ENCODE measurements around the gene TNFAIP8L1. TPM values are rescaled to one million over a fixed set of nuclear protein-coding genes. Genes with fewer than 3 reads are reported as not detected.

Gene TNFAIP8L1
- total RNA-seq, 1 experiment from 2014 or later, result 8.3 TPM

- H3K4me3 ChIP-seq (ENCODE audit: low read length), result peak within 1 kb of the TSS; percentile 82
- ChIA-PET POLR2A (ENCODE audit: unreplicated experiment) (no interaction called here), CTCF (no interaction called here)
- H3K27ac ChIP-seq (ENCODE audit: low read length), result peak within 1 kb of the TSS; percentile 79
- H3F3A ChIP-seq (ENCODE audit: low read length, unreplicated experiment), result peaks cover 5% of the 10 kb centered on the region
- H2AFZ ChIP-seq (ENCODE audit: low read length), result peak within 1 kb of the TSS; percentile 70
- peaks cover 25% of the 10 kb centered on the region for H3K36me3 ChIP-seq (ENCODE audit: low read depth, low read length)
- ATAC-seq (peak; percentile 88), DNase-seq (peak; percentile 90)
- H3K4me2 ChIP-seq (ENCODE audit: low read length), result peak within 1 kb of the TSS; percentile 100
- BruUV-seq (replicated peaks), result TSS peak; percentile 41
- H3K79me2 ChIP-seq (ENCODE audit: low read length), result peaks cover 32% of the 10 kb centered on the region
- TF ChIP-seq CTCF (conservative IDR thresholded peaks at IDR 0.05; ENCODE audit: low read depth, low read length) (no peak), EZH2 (IDR thresholded peaks at IDR 0.05; ENCODE audit: low read length, unreplicated experiment) (no peak), EZH2phosphoT487 (IDR thresholded peaks at IDR 0.05; ENCODE audit: borderline replicate concordance, low read length) (no peak)
- H3K9me3 ChIP-seq (ENCODE audit: low read length), result no peaks in the 10 kb centered on the region
- H3K4me1 ChIP-seq (ENCODE audit: insufficient read depth, low read length), result peaks cover 25% of the 10 kb centered on the region
- H3K9ac ChIP-seq (ENCODE audit: low read length), result peak within 1 kb of the TSS; percentile 98
- H3K9me2 ChIP-seq (replicated peaks; ENCODE audit: low read length), result no peaks in the 10 kb centered on the region
- intact Hi-C loops (cut with micrococcal nuclease), result loop anchor here (1.0 to 5.0 kb wide), 2 partner anchors 24 to 52 kb away; partner anchors contain the start of gene DPP9
- H4K20me1 ChIP-seq (ENCODE audit: low read length), result no peaks in the 10 kb centered on the region
- H3K27me3 ChIP-seq (ENCODE audit: low read length), result no peaks in the 10 kb centered on the region
These were observed 30.6 kb downstream of the TNFAIP8L1 start, which contains the start of gene MYDGF for GRCh38 chr19:4669723-4670480. Gene MYDGF (minus strand): TSS chr19:4670342. CDS start chr19:4670334, 8 bp downstream.

- no TSS peak for BruUV-seq (replicated peaks)
- Histone ChIP-seq H3K4me2 (ENCODE audit: low read length) (no peak overlapping the region), H2AFZ (ENCODE audit: low read length) (no peak overlapping the region), H3K9ac (ENCODE audit: low read length) (no peak overlapping the region), H3F3A (ENCODE audit: low read length, unreplicated experiment) (peaks cover 5% of the 10 kb centered on the region), H3K79me2 (ENCODE audit: low read length) (peaks cover 32% of the 10 kb centered on the region), H3K27ac (ENCODE audit: low read length) (no peak overlapping the region), H3K4me1 (ENCODE audit: insufficient read depth, low read length) (peaks cover 25% of the 10 kb centered on the region), H3K36me3 (ENCODE audit: low read depth, low read length) (peaks cover 17% of the 10 kb centered on the region), H3K27me3 (ENCODE audit: low read length) (no peaks in the 10 kb centered on the region), H3K4me3 (ENCODE audit: low read length) (no peak overlapping the region), H3K9me3 (ENCODE audit: low read length) (no peaks in the 10 kb centered on the region), H4K20me1 (ENCODE audit: low read length) (no peaks in the 10 kb centered on the region), H3K9me2 (replicated peaks; ENCODE audit: low read length) (no peaks in the 10 kb centered on the region)
- ATAC-seq (no peak), DNase-seq (no peak)
- intact Hi-C loops (cut with micrococcal nuclease), result loop anchor here (5.0 kb wide), 1 partner anchor 51 kb away; the partner anchor contains the start of gene DPP9
- TF ChIP-seq EZH2phosphoT487 (IDR thresholded peaks at IDR 0.05; ENCODE audit: borderline replicate concordance, low read length) (no peak), CTCF (conservative IDR thresholded peaks at IDR 0.05; ENCODE audit: low read depth, low read length) (no peak), EZH2 (IDR thresholded peaks at IDR 0.05; ENCODE audit: low read length, unreplicated experiment) (no peak)
- POLR2A ChIA-PET (ENCODE audit: unreplicated experiment), result interaction anchor here (0.6 kb wide), 1 partner anchor 37 kb away, joined by 6 read pairs; no protein-coding TSS in a partner anchor
- CTCF ChIA-PET, result no interaction called here
These were observed 32.0 kb downstream of the TNFAIP8L1 start for GRCh38 chr19:4671185-4671851.

All from PC-3 (cell line).